AG09309 (cell line): ENCODE measurements around the gene OCA2.

Experiments
- DNase-seq: peaks from one replicate; pipeline ENCODE4 v3.0.0-alpha.2; 2010; ENCODE audit warnings: low read depth
- H3K4me3 ChIP-seq: 2 replicates; pipeline ENCODE4 v1.5.1; 2011; ENCODE audit warnings: mild to moderate bottlenecking, low read depth, low read length, moderate library complexity; ENCODE audit not compliant: control insufficient read depth
- CTCF ChIP-seq: IDR thresholded peaks from 2 replicates; pipeline ENCODE4 v1.5.1; 2011; ENCODE audit warnings: mild to moderate bottlenecking, low read depth, low read length, inconsistent platforms; ENCODE audit not compliant: insufficient read depth, control insufficient read depth; ENCODE audit errors: missing control alignments

The OCA2 gene

GRCh38 chr15:27983496-27983895, 115.6 kb downstream of the OCA2 start:
- no peak for TF ChIP-seq CTCF

GRCh38 chr15:27977696-27978095, 121.4 kb downstream of the OCA2 start:
- DNase-seq, result no peak
- H3K4me3 ChIP-seq, result no peak overlapping the region
- TF ChIP-seq CTCF, result no peak

More at GRCh38 chr15:27983496-27983895, 115.6 kb downstream of the OCA2 start:
- DNase-seq, result no peak
- no peak overlapping the region for H3K4me3 ChIP-seq

GRCh38 chr15:27973886-27974285, 125.2 kb downstream of the OCA2 start:
- DNase-seq, result no peak
- TF ChIP-seq CTCF, result no peak

GRCh38 chr15:27970661-27971392, 128.3 kb downstream of the OCA2 start:
- H3K4me3 ChIP-seq, result no peak overlapping the region
- DNase-seq, result no peak
- TF ChIP-seq CTCF, result no peak

More at GRCh38 chr15:27973886-27974285, 125.2 kb downstream of the OCA2 start:
- H3K4me3 ChIP-seq, result no peak overlapping the region

- no peak for DNase-seq
- no peak overlapping the region for H3K4me3 ChIP-seq
- TF ChIP-seq CTCF, result no peak
These were observed 131.6 kb downstream of the OCA2 start for GRCh38 chr15:27967541-27967940.

GRCh38 chr15:27965546-27965945, 133.6 kb downstream of the OCA2 start:
- no peak for DNase-seq
- H3K4me3 ChIP-seq, result no peak overlapping the region
- no peak for TF ChIP-seq CTCF
